HCT116 (cell line): ENCODE measurements around the gene SEMA3F. TPM values are rescaled to one million over a fixed set of nuclear protein-coding genes. Genes with fewer than 3 reads are reported as not detected.

Source experiments
- ATAC-seq: fragments of 200-7000 bp; cut with Tn5 transposase; 2 replicates; pipeline ENCODE4 v1.9.1; 2020; ENCODE audit warnings: mild to moderate bottlenecking, moderate library complexity
- BruUV-seq: library from RNA; stranded (reverse); fragments of 400-500 nt; replicated peaks from 2 replicates; lab custom pipeline; 2021; lab: Mats Ljungman, UMichigan
- CTCF ChIA-PET: fragments of 300-600 bp; sonication (Branson Sonifier 250); formaldehyde crosslinking; loops from one replicate; lab custom pipeline; 2021; ENCODE audit warnings: antibody characterized with exemption; lab: Charles Lee
- POLR2A ChIA-PET: fragments of 300-600, 350-600 bp; sonication (Branson Sonifier 250); formaldehyde crosslinking; loops from one replicate; lab custom pipeline; 2021; ENCODE audit warnings: antibody characterized with exemption; lab: Charles Lee
- RAD21 ChIA-PET, 2 experiments: fragments of 300-600 bp; sonication (Branson Sonifier 250); formaldehyde crosslinking; loops; one replicate each; lab custom pipeline; 2023; ENCODE audit warnings: low total read pairs in 2 of 2; ENCODE audit not compliant: uncharacterized antibody in 2 of 2, unreplicated experiment in 2 of 2, low non-redundant PET in 1 of 2; lab: Charles Lee
- DNase-seq: peaks from one replicate; pipeline ENCODE4 v3.0.0-alpha.2; 2010; ENCODE audit warnings: low read depth, low spot score
- H2AFZ ChIP-seq: fragments of 200-600 bp; shearing (Covaris generic), sonication (generic); 2 replicates; pipeline ENCODE4 v1.6.1; 2017; ENCODE audit warnings: low read depth, mixed run types, mixed read lengths, antibody characterized with exemption, low read length; ENCODE audit not compliant: poor library complexity, severe bottlenecking
- H3K27ac ChIP-seq: 2 replicates; pipeline ENCODE4 v1.5.1; 2012; ENCODE audit warnings: low read depth, low read length
- H3K27me3 ChIP-seq: fragments of 200-600 bp; sonication (generic); 2 replicates; pipeline ENCODE4 v1.6.1; 2016; ENCODE audit warnings: mixed run types, low read length, mixed read lengths; ENCODE audit not compliant: insufficient read depth
- H3K36me3 ChIP-seq, 2 experiments: fragments of 200-500 bp in 1 of 2; fragments of 200-600 bp in 1 of 2; sonication (Bioruptor generic) in 1 of 2; sonication (generic) in 1 of 2; 2 replicates each; pipeline versions ENCODE4 v1.5.1 to v1.6.1; 2014 to 2016; ENCODE audit warnings: low read length in 2 of 2, inconsistent platforms in 1 of 2, mixed read lengths in 1 of 2, mixed run types in 1 of 2; ENCODE audit not compliant: insufficient read depth in 2 of 2, control insufficient read depth in 1 of 2
- H3K4me1 ChIP-seq, 2 experiments: fragments of 200-600 bp in 1 of 2; sonication (generic) in 1 of 2; 2 replicates each; pipeline versions ENCODE4 v1.5.1 to v1.6.1; 2012 to 2017; ENCODE audit warnings: low read length in 2 of 2, inconsistent platforms in 1 of 2, mild to moderate bottlenecking in 1 of 2, mixed read lengths in 1 of 2, mixed run types in 1 of 2, moderate library complexity in 1 of 2; ENCODE audit not compliant: insufficient read depth in 2 of 2, control insufficient read depth in 1 of 2
- H3K4me2 ChIP-seq: fragments of 200-600 bp; sonication (generic); 2 replicates; pipeline ENCODE4 v1.6.1; 2017; ENCODE audit warnings: mixed run types, low read length, mixed read lengths
- H3K4me3 ChIP-seq, 2 experiments: fragments of 200-600 bp in 1 of 2; sonication (generic) in 1 of 2; replicated peaks in 1 of 2; 2 replicates each; pipeline ENCODE4 v1.5.1; 2011 to 2016; ENCODE audit warnings: low read length in 2 of 2, control low read depth in 1 of 2, low read depth in 1 of 2, mild to moderate bottlenecking in 1 of 2, mixed read lengths in 1 of 2, mixed run types in 1 of 2
- H3K79me2 ChIP-seq: fragments of 200-600 bp; sonication (generic); 2 replicates; pipeline ENCODE4 v1.6.1; 2017; ENCODE audit warnings: mild to moderate bottlenecking, mixed run types, low read length, moderate library complexity, mixed read lengths; ENCODE audit not compliant: insufficient read depth
- H3K9ac ChIP-seq: fragments of 200-600 bp; sonication (generic); 2 replicates; pipeline ENCODE4 v1.6.1; 2016; ENCODE audit warnings: low read length, mixed read lengths
- H3K9me2 ChIP-seq: fragments of 200-600 bp; sonication (generic), shearing (Covaris generic); 2 replicates; pipeline ENCODE4 v1.6.1; 2017; ENCODE audit warnings: mixed run types, mild to moderate bottlenecking, moderate library complexity; ENCODE audit not compliant: insufficient read depth
- H3K9me3 ChIP-seq, 2 experiments: fragments of 200-500 bp in 1 of 2; fragments of 200-600 bp in 1 of 2; sonication (Bioruptor generic) in 1 of 2; sonication (generic) in 1 of 2; 2 replicates each; pipeline ENCODE4 v1.6.1; 2014 to 2017; ENCODE audit warnings: low read length in 2 of 2, mixed read lengths in 2 of 2, inconsistent platforms in 1 of 2, low read depth in 1 of 2, mild to moderate bottlenecking in 1 of 2, mixed run types in 1 of 2, moderate library complexity in 1 of 2; ENCODE audit not compliant: control insufficient read depth in 1 of 2, insufficient read depth in 1 of 2
- H4K20me1 ChIP-seq: fragments of 200-600 bp; sonication (generic), shearing (Covaris generic); 2 replicates; pipeline ENCODE4 v1.6.1; 2017; ENCODE audit warnings: mixed run types, mild to moderate bottlenecking, moderate library complexity; ENCODE audit not compliant: insufficient read depth
- CBX3 ChIP-seq: IDR thresholded peaks from 2 replicates; pipeline ENCODE4 v1.6.1; 2012; ENCODE audit warnings: low read depth
- CEBPB ChIP-seq: IDR thresholded peaks from 2 replicates; pipeline ENCODE4 v1.6.1; 2012; ENCODE audit warnings: low read depth
- EGR1 ChIP-seq: IDR thresholded peaks from 2 replicates; pipeline ENCODE4 v1.6.1; 2012; ENCODE audit warnings: low read depth
- ELF1 ChIP-seq: IDR thresholded peaks from 2 replicates; pipeline ENCODE4 v1.6.1; 2012; ENCODE audit warnings: low read depth, borderline replicate concordance
- EZH2 ChIP-seq: fragments of 200-600 bp; sonication (generic); IDR thresholded peaks from 2 replicates; pipeline ENCODE4 v1.6.1; 2017; ENCODE audit warnings: antibody characterized with exemption, mixed run types
- FOSL1 ChIP-seq: IDR thresholded peaks from 2 replicates; pipeline ENCODE4 v1.6.1; 2012; ENCODE audit warnings: low read depth
- JUND ChIP-seq: IDR thresholded peaks from 2 replicates; pipeline ENCODE4 v1.6.1; 2012
- POLR2A ChIP-seq: IDR thresholded peaks from 2 replicates; pipeline ENCODE4 v1.7.0; 2011; ENCODE audit warnings: borderline replicate concordance; ENCODE audit not compliant: insufficient read depth, insufficient read length; ENCODE audit errors: extremely low read depth
- POLR2AphosphoS5 ChIP-seq: IDR thresholded peaks from 2 replicates; pipeline ENCODE4 v1.6.1; 2011; ENCODE audit warnings: mild to moderate bottlenecking, low read depth, low read length, moderate library complexity
- RAD21 ChIP-seq: IDR thresholded peaks from 2 replicates; pipeline ENCODE4 v1.6.1; 2012; ENCODE audit warnings: low read depth, mild to moderate bottlenecking
- SIN3A ChIP-seq: IDR thresholded peaks from 2 replicates; pipeline ENCODE4 v1.6.1; 2012; ENCODE audit warnings: low read depth
- SP1 ChIP-seq: IDR thresholded peaks from 2 replicates; pipeline ENCODE4 v1.6.1; 2012; ENCODE audit warnings: low read depth
- SRF ChIP-seq: IDR thresholded peaks from 2 replicates; pipeline ENCODE4 v1.6.1; 2012; ENCODE audit warnings: low read depth
- TCF7L2 ChIP-seq: IDR thresholded peaks from 2 replicates; pipeline ENCODE4 v1.7.0; 2011; ENCODE audit warnings: borderline replicate concordance, inconsistent platforms; ENCODE audit not compliant: insufficient read depth, insufficient read length; ENCODE audit errors: extremely low read depth
- ZFX ChIP-seq: fragments of 450-650 bp; IDR thresholded peaks from 2 replicates; pipeline ENCODE4 v1.6.1; 2017
- ZNF274 ChIP-seq: fragments of 200-500 bp; sonication (Bioruptor generic); IDR thresholded peaks from 2 replicates; pipeline ENCODE4 v1.6.1; 2014; ENCODE audit warnings: mild to moderate bottlenecking, low read depth, low read length, inconsistent platforms
- intact Hi-C: fragments of 100-400 bp; cut with micrococcal nuclease; formaldehyde crosslinking; loops from 2 replicates; pipeline ENCODE4 v1.10.0; 2022
- total RNA-seq: library from RNA; stranded (reverse); gene quantifications from one replicate; pipeline ENCODE4 v1.2.1, GENCODE V29; 2021; ENCODE audit not compliant: unreplicated experiment
- TF ChIP-seq, protein P1 (sequence below): IDR thresholded peaks from 2 replicates; pipeline ENCODE4 v1.6.1; 2012; ENCODE audit warnings: low read depth
- TF ChIP-seq, protein P2 (sequence below), 3 experiments: fragments of 200-600 bp in 1 of 3; sonication (generic) in 1 of 3; IDR thresholded peaks in 2 of 3; conservative IDR thresholded peaks in 1 of 3; 2 replicates each; pipeline ENCODE4 v1.5.1; 2012 to 2017; ENCODE audit warnings: low read depth in 2 of 3, low read length in 2 of 3, antibody characterized with exemption in 1 of 3, borderline replicate concordance in 1 of 3, control low read depth in 1 of 3, mild to moderate bottlenecking in 1 of 3, mixed read lengths in 1 of 3, mixed run types in 1 of 3, moderate library complexity in 1 of 3; ENCODE audit not compliant: insufficient read depth in 1 of 3
- TF ChIP-seq, protein P3 (sequence below): IDR thresholded peaks from 2 replicates; pipeline ENCODE4 v1.6.1; 2011; ENCODE audit warnings: mild to moderate bottlenecking, low read length, moderate library complexity; ENCODE audit not compliant: insufficient replicate concordance; ENCODE audit errors: extremely low read depth
- TF ChIP-seq, protein P4 (sequence below): IDR thresholded peaks from 2 replicates; pipeline ENCODE4 v1.6.1; 2012

The SEMA3F gene
- total RNA-seq, 1 experiment from 2014 or later, result 15.7 TPM

DNA sequence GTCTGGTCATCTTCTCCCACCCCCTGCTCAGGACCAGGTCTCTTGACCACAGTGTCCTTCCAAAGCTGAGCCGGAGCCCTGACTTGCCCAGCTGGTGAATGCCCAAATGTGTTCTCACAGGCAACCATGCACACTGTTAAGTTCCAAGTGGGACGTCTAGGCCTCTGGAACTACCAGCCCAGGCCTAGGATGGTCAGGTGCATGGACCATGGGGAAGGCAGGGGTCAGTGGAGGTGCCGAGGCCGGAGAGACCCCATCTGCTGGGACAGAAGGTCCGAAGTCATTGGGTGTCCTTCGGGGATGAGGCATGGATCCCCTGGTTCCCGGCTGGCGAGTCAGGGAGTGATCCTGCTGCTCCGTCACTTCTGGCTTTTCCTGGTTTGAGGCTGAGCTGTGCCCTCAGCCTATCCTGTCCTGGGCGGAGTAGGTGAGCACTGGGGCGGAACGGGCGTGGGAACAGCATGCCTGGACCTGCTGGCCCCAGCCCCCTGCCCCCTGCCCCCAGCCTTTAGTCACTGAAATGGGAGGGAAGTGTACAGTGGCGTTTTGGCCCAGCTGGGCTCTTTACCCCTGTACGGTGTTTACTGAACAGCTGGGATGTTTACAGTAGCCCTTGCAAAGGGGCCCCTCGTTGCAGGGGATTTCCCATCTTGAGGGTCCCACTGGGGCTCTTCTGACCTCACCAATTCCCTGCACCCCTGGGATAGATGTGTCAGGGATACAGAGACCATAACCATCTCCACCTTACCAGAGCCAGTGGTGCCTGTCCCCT is 12.1 kb downstream of the SEMA3F start:
- ChIA-PET RAD21 (no interaction called here), CTCF (no interaction called here), POLR2A (no interaction called here)
- Histone ChIP-seq H3K27ac (no peak overlapping the region), H3K27me3 (no peaks in the 10 kb centered on the region), H3K4me1 (peaks cover 0 to 34% of the 10 kb centered on the region in 2 experiments; a peak in 2 of 4 replicates), H3K4me3 (no peak overlapping the region), H3K79me2 (no peaks in the 10 kb centered on the region), H3K9ac (no peak overlapping the region), H3K9me3 (no peaks in the 10 kb centered on the region), H3K9me2 (no peaks in the 10 kb centered on the region), H4K20me1 (no peaks in the 10 kb centered on the region), H3K4me2 (no peak overlapping the region), H3K36me3 (no peaks in the 10 kb centered on the region), H2AFZ (no peak overlapping the region)
- no peak for ATAC-seq
- TF ChIP-seq SRF, result no peak
- no peak for TF ChIP-seq FOSL1
- no peak for TF ChIP-seq SIN3A
- TF ChIP-seq POLR2A, result no peak
- TF ChIP-seq JUND, result no peak
- TF ChIP-seq EGR1, result no peak
- TF ChIP-seq, protein P1, sequence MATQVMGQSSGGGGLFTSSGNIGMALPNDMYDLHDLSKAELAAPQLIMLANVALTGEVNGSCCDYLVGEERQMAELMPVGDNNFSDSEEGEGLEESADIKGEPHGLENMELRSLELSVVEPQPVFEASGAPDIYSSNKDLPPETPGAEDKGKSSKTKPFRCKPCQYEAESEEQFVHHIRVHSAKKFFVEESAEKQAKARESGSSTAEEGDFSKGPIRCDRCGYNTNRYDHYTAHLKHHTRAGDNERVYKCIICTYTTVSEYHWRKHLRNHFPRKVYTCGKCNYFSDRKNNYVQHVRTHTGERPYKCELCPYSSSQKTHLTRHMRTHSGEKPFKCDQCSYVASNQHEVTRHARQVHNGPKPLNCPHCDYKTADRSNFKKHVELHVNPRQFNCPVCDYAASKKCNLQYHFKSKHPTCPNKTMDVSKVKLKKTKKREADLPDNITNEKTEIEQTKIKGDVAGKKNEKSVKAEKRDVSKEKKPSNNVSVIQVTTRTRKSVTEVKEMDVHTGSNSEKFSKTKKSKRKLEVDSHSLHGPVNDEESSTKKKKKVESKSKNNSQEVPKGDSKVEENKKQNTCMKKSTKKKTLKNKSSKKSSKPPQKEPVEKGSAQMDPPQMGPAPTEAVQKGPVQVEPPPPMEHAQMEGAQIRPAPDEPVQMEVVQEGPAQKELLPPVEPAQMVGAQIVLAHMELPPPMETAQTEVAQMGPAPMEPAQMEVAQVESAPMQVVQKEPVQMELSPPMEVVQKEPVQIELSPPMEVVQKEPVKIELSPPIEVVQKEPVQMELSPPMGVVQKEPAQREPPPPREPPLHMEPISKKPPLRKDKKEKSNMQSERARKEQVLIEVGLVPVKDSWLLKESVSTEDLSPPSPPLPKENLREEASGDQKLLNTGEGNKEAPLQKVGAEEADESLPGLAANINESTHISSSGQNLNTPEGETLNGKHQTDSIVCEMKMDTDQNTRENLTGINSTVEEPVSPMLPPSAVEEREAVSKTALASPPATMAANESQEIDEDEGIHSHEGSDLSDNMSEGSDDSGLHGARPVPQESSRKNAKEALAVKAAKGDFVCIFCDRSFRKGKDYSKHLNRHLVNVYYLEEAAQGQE, result no peak
- TF ChIP-seq ZFX, result no peak
- no peak for TF ChIP-seq EZH2
- no peak for TF ChIP-seq CEBPB
- TF ChIP-seq, protein P2, sequence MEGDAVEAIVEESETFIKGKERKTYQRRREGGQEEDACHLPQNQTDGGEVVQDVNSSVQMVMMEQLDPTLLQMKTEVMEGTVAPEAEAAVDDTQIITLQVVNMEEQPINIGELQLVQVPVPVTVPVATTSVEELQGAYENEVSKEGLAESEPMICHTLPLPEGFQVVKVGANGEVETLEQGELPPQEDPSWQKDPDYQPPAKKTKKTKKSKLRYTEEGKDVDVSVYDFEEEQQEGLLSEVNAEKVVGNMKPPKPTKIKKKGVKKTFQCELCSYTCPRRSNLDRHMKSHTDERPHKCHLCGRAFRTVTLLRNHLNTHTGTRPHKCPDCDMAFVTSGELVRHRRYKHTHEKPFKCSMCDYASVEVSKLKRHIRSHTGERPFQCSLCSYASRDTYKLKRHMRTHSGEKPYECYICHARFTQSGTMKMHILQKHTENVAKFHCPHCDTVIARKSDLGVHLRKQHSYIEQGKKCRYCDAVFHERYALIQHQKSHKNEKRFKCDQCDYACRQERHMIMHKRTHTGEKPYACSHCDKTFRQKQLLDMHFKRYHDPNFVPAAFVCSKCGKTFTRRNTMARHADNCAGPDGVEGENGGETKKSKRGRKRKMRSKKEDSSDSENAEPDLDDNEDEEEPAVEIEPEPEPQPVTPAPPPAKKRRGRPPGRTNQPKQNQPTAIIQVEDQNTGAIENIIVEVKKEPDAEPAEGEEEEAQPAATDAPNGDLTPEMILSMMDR (IDR thresholded peaks at IDR 0.05 in 2 of 3, conservative IDR thresholded peaks at IDR 0.05 in 1 of 3; ENCODE audit: borderline replicate concordance in 1 of 3, insufficient read depth in 1 of 3, low read depth in 2 of 3, low read length in 2 of 3), result no peak
- TF ChIP-seq POLR2AphosphoS5, result no peak
- TF ChIP-seq, protein P3, sequence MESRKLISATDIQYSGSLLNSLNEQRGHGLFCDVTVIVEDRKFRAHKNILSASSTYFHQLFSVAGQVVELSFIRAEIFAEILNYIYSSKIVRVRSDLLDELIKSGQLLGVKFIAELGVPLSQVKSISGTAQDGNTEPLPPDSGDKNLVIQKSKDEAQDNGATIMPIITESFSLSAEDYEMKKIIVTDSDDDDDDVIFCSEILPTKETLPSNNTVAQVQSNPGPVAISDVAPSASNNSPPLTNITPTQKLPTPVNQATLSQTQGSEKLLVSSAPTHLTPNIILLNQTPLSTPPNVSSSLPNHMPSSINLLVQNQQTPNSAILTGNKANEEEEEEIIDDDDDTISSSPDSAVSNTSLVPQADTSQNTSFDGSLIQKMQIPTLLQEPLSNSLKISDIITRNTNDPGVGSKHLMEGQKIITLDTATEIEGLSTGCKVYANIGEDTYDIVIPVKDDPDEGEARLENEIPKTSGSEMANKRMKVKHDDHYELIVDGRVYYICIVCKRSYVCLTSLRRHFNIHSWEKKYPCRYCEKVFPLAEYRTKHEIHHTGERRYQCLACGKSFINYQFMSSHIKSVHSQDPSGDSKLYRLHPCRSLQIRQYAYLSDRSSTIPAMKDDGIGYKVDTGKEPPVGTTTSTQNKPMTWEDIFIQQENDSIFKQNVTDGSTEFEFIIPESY, result no peak
- no peak for TF ChIP-seq SP1
- TF ChIP-seq RAD21, result no peak
- TF ChIP-seq, protein P4, sequence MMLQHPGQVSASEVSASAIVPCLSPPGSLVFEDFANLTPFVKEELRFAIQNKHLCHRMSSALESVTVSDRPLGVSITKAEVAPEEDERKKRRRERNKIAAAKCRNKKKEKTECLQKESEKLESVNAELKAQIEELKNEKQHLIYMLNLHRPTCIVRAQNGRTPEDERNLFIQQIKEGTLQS, result no peak
- no peak for TF ChIP-seq TCF7L2
- TF ChIP-seq ELF1, result no peak
- no peak for TF ChIP-seq CBX3
- no peak for TF ChIP-seq ZNF274
- BruUV-seq, result no TSS peak
- no peak for DNase-seq
- intact Hi-C loops, result no loop called here
